Measurements from ENCODE around the gene RIPOR3.

RIPOR3 gene

DNA sequence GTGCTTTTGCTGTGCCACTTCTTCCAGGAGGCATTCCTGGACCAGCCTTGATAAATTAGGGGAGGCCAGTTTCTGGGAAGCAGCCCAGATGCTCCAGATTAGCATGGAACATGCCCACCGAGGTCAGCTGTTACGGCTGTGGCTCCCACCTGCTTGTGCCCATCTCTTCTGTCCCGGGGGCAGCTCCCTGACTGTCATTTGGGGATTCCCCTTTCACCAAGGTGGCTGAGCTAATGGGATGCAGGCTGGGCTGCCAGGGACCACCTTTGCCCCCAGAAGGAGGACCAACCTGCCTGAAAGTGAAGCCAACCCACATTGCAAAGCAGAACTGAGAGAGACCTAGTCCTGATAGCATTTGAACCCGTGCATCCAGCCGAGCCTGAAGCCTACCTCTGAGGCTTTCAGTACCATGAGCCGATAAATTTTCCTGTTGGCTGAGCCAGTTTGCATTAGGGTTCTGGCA lies 95.9 kb downstream of the RIPOR3 start:
- TF ChIP-seq, protein P1, sequence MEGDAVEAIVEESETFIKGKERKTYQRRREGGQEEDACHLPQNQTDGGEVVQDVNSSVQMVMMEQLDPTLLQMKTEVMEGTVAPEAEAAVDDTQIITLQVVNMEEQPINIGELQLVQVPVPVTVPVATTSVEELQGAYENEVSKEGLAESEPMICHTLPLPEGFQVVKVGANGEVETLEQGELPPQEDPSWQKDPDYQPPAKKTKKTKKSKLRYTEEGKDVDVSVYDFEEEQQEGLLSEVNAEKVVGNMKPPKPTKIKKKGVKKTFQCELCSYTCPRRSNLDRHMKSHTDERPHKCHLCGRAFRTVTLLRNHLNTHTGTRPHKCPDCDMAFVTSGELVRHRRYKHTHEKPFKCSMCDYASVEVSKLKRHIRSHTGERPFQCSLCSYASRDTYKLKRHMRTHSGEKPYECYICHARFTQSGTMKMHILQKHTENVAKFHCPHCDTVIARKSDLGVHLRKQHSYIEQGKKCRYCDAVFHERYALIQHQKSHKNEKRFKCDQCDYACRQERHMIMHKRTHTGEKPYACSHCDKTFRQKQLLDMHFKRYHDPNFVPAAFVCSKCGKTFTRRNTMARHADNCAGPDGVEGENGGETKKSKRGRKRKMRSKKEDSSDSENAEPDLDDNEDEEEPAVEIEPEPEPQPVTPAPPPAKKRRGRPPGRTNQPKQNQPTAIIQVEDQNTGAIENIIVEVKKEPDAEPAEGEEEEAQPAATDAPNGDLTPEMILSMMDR (IDR thresholded peaks at IDR 0.05; ENCODE audit: extremely low read depth, missing control alignments) = no peak
- DNase-seq (ENCODE audit: low spot score) = no peak

DNA sequence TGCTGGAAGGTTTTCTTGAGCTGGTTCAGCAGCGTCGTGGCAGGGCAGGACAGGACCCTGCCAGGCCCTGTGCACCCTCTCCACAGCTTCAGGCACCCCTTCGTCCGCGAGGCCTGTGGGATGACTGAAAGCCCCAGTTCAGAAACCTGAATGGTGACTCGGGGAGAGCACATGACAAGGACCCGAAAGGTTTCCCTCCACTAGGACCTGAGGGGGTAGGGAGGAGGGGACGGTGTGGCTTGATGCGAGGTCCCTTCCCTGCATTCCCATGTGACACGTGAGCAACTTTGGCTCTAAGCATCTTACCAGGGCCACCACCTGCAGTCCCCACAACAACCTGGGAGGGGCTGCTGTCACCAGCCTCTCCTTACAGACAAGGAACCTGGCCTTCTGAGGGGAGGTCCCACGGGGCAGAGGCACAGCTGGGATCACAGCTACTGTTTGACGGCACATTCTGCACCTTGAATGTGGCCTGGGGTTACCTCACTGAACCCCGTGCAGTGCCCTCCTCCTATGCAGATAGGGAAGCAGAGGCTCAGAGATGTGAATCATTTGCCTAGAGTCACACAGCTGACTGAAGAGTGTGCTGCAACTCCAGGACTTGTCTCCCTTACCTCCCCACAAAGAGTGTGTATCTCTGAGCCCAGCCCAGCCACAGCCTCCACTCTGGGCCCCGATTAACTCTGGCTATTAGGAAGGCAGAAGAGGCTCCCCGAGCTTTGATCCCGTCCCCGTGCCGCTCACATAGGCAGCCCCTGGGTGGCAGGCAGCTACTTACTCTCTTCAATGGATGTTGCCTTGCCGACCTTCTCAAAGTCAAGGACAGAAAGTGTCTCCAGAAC lies 96.5 kb downstream of the RIPOR3 start:
- TF ChIP-seq, protein P1 (IDR thresholded peaks at IDR 0.05; ENCODE audit: extremely low read depth, missing control alignments) = no peak

DNA sequence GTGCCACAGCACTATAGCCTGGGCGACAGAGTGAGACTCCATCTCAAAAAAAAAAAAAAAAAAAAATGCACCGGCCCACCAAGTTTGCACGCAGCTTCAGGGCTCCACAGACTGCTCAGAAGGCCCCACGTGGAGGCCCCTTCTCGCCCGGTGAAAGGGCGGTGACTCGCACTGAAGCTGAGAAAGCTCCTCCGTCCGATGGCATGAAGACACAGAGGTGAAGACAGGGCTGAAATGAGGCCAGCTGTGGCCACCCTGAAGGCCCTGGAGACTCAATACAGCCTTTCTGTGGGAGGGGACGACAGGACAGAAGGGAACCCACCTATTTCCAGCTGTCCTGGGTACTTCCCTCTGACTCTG lies 97.1 kb downstream of the RIPOR3 start:
- TF ChIP-seq, protein P1 (IDR thresholded peaks at IDR 0.05; ENCODE audit: extremely low read depth, missing control alignments) = no peak

More for the DNA sequence above, 96.5 kb downstream of the RIPOR3 start:
- DNase-seq (ENCODE audit: low spot score) = no peak

DNA sequence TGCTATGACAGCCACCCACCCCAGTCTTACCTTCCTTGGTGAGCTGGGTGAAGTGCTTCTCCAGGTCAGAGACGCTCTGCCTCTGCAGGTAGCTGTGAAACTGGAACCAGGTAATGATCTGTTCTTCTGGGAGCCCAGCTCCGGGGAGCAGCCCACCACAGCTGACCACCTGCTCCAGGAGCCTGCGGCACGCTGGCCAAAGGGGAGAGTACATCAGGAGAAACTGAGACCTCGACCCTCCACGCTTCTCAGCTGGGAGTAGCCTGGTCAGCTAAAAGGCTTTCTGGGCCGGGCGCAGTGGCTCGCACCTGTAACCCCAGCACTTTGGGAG lies 98.4 kb downstream of the RIPOR3 start:
- TF ChIP-seq, protein P1 (IDR thresholded peaks at IDR 0.05; ENCODE audit: extremely low read depth, missing control alignments) = no peak
- no peak for DNase-seq (ENCODE audit: low spot score)

More for the DNA sequence above, 97.1 kb downstream of the RIPOR3 start:
- no peak for DNase-seq (ENCODE audit: low spot score)

DNA sequence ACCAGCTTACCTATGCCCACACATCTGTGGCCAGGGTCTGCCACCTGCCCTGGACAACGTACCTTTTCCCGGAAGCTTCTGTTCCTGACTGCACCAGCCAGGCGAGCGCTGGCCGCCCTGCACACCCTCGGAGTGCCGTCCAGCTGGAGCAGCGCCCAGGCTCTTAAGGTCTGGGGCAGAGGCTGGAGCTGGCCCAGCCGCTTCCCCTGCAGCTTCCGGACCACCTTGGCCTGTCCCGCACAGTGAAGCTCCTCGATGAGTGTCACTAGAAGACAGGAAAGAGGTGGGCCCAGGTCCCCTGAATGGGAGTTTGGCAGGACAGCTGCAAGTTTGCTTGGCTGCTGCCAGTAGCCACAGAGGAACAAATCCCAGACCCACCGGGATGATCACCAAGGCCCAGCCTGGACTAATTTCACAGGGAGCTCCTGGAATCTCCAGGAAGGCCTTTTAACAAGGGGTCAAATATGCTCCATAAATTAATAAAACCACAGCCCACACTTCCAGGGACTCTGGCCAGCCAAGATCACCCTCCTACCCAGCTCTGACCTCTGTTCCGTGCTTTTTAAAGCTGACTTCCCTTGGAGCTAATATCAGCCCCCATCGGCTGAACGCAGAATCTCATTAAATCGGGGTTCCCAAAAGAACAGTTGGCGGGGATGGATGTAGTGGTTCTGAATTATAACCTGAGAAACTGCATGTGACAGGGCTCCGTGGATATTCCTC lies 98.9 kb downstream of the RIPOR3 start:
- TF ChIP-seq, protein P1 (IDR thresholded peaks at IDR 0.05; ENCODE audit: extremely low read depth, missing control alignments) = no peak
- no peak for DNase-seq (ENCODE audit: low spot score)

DNA sequence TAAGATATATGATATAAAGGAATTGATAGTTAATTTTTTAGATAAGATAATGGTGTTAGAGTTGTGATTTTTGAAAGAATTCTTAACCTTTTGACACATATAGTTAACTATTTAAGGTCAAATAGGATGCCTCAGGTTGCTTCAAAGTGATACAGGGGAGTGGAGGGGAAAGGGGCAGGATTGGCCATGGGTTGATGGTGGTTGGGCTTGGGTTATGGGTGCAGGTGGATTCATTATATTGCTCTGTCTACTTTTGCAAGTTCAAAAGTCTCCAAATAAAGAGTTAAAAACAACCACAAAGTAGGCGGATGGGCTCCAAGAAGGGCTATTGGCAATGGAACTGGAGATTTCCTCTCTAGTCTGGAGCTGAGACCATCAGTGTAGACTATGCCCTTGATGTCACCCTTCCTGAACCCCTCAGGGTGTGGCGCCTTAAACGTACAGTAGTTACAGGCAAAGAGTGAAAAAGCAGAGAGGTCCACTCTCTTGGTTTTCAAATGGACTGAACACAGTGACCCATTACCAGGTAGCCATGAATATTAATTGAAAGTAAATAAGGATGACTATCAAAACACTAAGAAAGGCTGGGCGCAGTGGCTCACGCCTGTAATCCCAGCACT lies 100.0 kb downstream of the RIPOR3 start:
- no peak for DNase-seq (ENCODE audit: low spot score)
- TF ChIP-seq, protein P1 (IDR thresholded peaks at IDR 0.05; ENCODE audit: extremely low read depth, missing control alignments) = no peak

DNA sequence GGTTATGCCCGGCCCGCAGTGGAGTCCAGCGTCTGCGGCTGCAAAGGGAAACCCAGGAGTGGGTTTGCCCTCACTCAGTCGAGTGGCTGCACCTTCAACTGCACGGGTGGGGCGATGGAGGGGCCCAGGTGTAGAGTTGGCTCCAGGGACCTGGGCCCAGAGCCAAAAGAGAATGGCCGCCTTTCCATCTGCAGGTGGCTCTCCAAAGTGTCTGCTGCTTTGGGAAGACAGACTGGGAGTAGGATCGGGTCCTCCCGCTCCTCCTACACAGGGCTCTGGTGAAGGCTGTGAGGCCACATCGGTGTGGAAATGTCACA lies 101.0 kb downstream of the RIPOR3 start:
- DNase-seq (ENCODE audit: low spot score) = no peak
- TF ChIP-seq, protein P1 (IDR thresholded peaks at IDR 0.05; ENCODE audit: extremely low read depth, missing control alignments) = no peak

Data from GM20000 (cell line).